ENCODE results near the gene SEC24A. TPM values are rescaled to one million over a fixed set of nuclear protein-coding genes. Genes with fewer than 3 reads are reported as not detected.

The SEC24A gene
- total and polyA plus RNA-seq, 2 experiments from 2014 or later = 17.2 to 69.4 TPM

DNA sequence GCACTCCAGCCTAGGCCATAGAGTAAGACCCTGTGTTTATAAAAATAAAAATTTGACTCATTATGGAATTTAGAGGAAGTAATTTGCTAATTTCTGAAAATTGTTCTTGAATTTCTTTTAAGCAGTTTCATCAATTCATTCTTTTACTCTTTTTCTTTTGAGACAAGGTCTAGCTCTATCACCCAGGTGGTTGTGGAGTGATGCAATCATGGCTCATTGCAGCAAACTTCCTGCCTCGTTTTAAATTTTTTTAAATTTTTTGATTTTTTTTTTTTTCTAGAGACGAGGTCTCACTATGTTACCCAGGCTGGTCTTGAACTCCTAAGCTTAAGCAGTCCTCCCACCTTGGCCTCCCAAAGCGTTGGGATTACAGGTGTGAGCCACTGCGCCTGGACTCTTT, 86.7 kb downstream of the SEC24A start:
- Histone ChIP-seq H4K20me1 (ENCODE audit: insufficient read depth, poor library complexity, severe bottlenecking) (no peaks in the 10 kb centered on the region), H3K36me3 (replicated peaks; ENCODE audit: insufficient read depth, low read depth) (no peaks in the 10 kb centered on the region), H3K27me3 (no peaks in the 10 kb centered on the region), H3K4me2 (no peak overlapping the region), H3K9me3 (ENCODE audit: low read depth) (no peaks in the 10 kb centered on the region), H3K4me1 (ENCODE audit: insufficient read depth) (peaks cover 10% of the 10 kb centered on the region), H3K79me2 (peaks cover 10% of the 10 kb centered on the region), H3K27ac (no peak overlapping the region), H3K9me2 (replicated peaks; ENCODE audit: insufficient read depth) (no peaks in the 10 kb centered on the region), H2AFZ (no peak overlapping the region), H3K4me3 (no peak overlapping the region)
- TF ChIP-seq CTCF (IDR thresholded peaks at IDR 0.05; ENCODE audit: poor library complexity) (no peak), EZH2 (IDR thresholded peaks at IDR 0.05; ENCODE audit: borderline replicate concordance) (no peak), EZH2phosphoT487 (IDR thresholded peaks at IDR 0.05; ENCODE audit: low read depth, severe bottlenecking, unreplicated experiment) (no peak)
- DNase-seq (ENCODE audit: low spot score) = no peak
- 85% methylated on average over 4 of the region's 4 CpGs for WGBS (ENCODE audit: low lambda C conversion rate, missing lambda C conversion rate)

DNA sequence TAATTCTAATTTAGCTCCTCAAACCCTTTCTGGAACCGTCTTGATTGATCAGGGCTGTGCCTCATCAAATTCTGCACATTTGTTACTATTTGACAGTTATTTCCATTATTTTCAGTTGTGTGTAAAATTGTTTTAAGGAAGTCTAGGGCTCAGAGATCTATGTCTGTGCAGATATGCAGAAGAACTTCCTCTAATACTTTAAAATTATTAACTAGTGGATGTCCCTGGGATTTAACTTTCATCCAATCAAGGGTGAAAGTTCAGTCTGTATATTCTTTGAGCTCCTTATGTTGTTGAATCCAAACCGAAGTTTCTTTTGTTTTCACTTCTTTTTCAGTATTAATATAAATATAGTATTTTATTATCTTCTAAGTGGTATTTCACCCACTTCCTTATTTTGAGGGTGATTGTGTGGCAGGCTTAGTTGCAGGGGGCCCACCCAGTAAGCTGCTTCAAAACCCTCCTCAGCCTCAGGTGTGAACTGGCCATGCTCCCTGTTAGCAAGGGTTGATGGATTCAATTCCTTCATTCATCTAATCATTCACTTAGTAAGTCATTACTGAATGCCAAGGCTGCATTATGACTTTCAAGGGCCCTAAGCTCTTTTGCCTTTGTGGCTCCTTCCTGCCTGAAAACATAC, 87.7 kb downstream of the SEC24A start:
- H3K27ac ChIP-seq = no peak overlapping the region
- H3K4me1 ChIP-seq (ENCODE audit: insufficient read depth) = peaks cover 10% of the 10 kb centered on the region
- TF ChIP-seq EZH2phosphoT487 (IDR thresholded peaks at IDR 0.05; ENCODE audit: low read depth, severe bottlenecking, unreplicated experiment) = no peak
- 79% methylated on average over 2 of the region's 2 CpGs for WGBS (ENCODE audit: low lambda C conversion rate, missing lambda C conversion rate)
- H4K20me1 ChIP-seq (ENCODE audit: insufficient read depth, poor library complexity, severe bottlenecking) = no peaks in the 10 kb centered on the region
- H3K27me3 ChIP-seq = no peaks in the 10 kb centered on the region
- H3K79me2 ChIP-seq = peaks cover 20% of the 10 kb centered on the region
- H2AFZ ChIP-seq = no peak overlapping the region
- H3K4me2 ChIP-seq = no peak overlapping the region
- H3K4me3 ChIP-seq = no peak overlapping the region
- DNase-seq (ENCODE audit: low spot score) = no peak
- H3K36me3 ChIP-seq (replicated peaks; ENCODE audit: insufficient read depth, low read depth) = no peaks in the 10 kb centered on the region
- H3K9me2 ChIP-seq (replicated peaks; ENCODE audit: insufficient read depth) = no peaks in the 10 kb centered on the region
- no peaks in the 10 kb centered on the region for H3K9me3 ChIP-seq (ENCODE audit: low read depth)

DNA sequence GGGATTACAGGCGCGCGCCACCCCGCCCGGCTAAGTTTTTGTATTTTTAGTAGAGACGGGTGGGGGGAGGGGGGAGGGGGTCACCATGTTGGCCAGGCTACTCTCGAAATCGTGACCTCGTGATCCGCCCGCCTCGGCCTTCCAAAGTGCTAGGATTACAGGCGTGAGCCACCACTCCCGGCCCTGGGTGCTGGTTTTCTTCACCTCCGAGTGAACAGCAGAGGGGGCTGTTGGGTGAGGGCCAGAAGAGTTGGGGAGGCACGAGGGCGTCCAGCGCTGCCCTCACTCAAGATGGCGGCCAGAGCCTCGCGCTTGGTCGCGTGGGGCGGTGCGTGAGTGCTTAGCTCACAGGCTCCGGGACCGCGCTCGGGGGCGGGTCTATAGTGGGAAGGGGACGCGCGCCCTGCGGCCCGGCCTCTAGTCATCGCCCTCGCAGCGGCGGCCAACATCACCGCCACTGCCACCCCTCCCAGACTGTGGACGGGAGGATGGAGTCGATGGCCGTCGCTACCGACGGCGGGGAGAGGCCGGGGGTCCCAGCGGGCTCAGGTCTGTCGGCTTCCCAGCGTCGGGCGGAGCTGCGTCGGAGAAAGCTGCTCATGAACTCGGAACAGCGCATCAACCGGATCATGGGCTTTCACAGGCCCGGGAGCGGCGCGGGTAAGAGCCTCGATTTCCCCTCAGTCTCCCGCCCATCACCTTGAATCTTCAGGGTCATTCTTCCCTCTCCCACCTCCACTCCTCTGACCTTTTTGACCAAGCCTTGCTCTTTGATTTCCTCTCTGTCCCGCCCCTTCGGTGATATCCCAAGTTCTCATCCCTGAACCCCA, 89.8 kb downstream of the SEC24A start, which contains the start of gene CAMLG:
Gene CAMLG, plus strand, starts transcription at position 416 of the 830 bp plus-strand sequence. Its CDS starts 73 bp downstream, at position 489.
- no peaks in the 10 kb centered on the region for H4K20me1 ChIP-seq (ENCODE audit: insufficient read depth, poor library complexity, severe bottlenecking)
- no peaks in the 10 kb centered on the region for H3K9me3 ChIP-seq (ENCODE audit: low read depth)
- TF ChIP-seq CTCF (IDR thresholded peaks at IDR 0.05; ENCODE audit: poor library complexity) = peak; percentile 79
- TF ChIP-seq EZH2 (IDR thresholded peaks at IDR 0.05; ENCODE audit: borderline replicate concordance) = no peak
- H3K79me2 ChIP-seq = peaks cover 37% of the 10 kb centered on the region
- H3K4me2 ChIP-seq = peak within 1 kb of the TSS; percentile 88
- peak; percentile 100 for DNase-seq (ENCODE audit: low spot score)
- H2AFZ ChIP-seq = peak within 1 kb of the TSS; percentile 99
- no peaks in the 10 kb centered on the region for H3K9me2 ChIP-seq (replicated peaks; ENCODE audit: insufficient read depth)
- H3K4me1 ChIP-seq (ENCODE audit: insufficient read depth) = peaks cover 10% of the 10 kb centered on the region
- H3K27ac ChIP-seq = peak within 1 kb of the TSS; percentile 98
- under 1% methylated on average over 54 of the region's 66 CpGs for WGBS (ENCODE audit: low lambda C conversion rate, missing lambda C conversion rate)
- H3K27me3 ChIP-seq = no peaks in the 10 kb centered on the region
- no peaks in the 10 kb centered on the region for H3K36me3 ChIP-seq (replicated peaks; ENCODE audit: insufficient read depth, low read depth)
- peak within 1 kb of the TSS; percentile 69 for H3K4me3 ChIP-seq
